HFF-Myc (cell line): Measurements from ENCODE around the gene TRAPPC5.

Experiments
- DNase-seq: peaks from one replicate; pipeline ENCODE4 v3.0.0-alpha.2; 2011; ENCODE audit warnings: low read depth; ENCODE audit errors: extremely low read depth
- H3K4me3 ChIP-seq: replicated peaks from 2 replicates; pipeline ENCODE4 v1.5.1; 2011; ENCODE audit warnings: low read depth, mild to moderate bottlenecking, control low read depth, low read length
- CTCF ChIP-seq: IDR thresholded peaks from 2 replicates; pipeline ENCODE4 v1.5.1; 2012; ENCODE audit warnings: mild to moderate bottlenecking, low read depth, low read length, control low read depth; ENCODE audit errors: missing control alignments

Gene TRAPPC5

GRCh38 chr19:7645656-7646425, 34.8 kb upstream of the TRAPPC5 start:
- no peak for TF ChIP-seq CTCF
- no peak overlapping the region for H3K4me3 ChIP-seq
- DNase-seq, result no peak

- no peak for TF ChIP-seq CTCF
- H3K4me3 ChIP-seq, result no peak overlapping the region
- no peak for DNase-seq
These were observed 34.3 kb upstream of the TRAPPC5 start for GRCh38 chr19:7646426-7646700.

- H3K4me3 ChIP-seq, result no peak overlapping the region
- no peak for DNase-seq
- TF ChIP-seq CTCF, result no peak
These were observed 33.5 kb upstream of the TRAPPC5 start for GRCh38 chr19:7647156-7647555.

GRCh38 chr19:7648265-7649014, 32.2 kb upstream of the TRAPPC5 start:
- no peak overlapping the region for H3K4me3 ChIP-seq
- no peak for TF ChIP-seq CTCF
- DNase-seq, result no peak

- DNase-seq, result no peak
- TF ChIP-seq CTCF, result no peak
- no peak overlapping the region for H3K4me3 ChIP-seq
These were observed 30.5 kb upstream of the TRAPPC5 start for GRCh38 chr19:7650148-7650547.

GRCh38 chr19:7652061-7652641, 28.5 kb upstream of the TRAPPC5 start:
- peak; percentile 55 for DNase-seq
- TF ChIP-seq CTCF, result peak; percentile 97
- H3K4me3 ChIP-seq, result no peak overlapping the region
